HAP-1 (cell line): Measurements from ENCODE around the gene PSMD2.

Source experiments
- DNase-seq, 2 experiments: peaks; one replicate each; pipeline ENCODE4 v3.0.0-alpha.2; 2016 to 2020; ENCODE audit warnings: low spot score in 2 of 2
- H3K27me3 ChIP-seq: fragments of 250-450 bp; sonication (Bioruptor Pico); 2 replicates; pipeline ENCODE4 v1.5.1; 2020; ENCODE audit warnings: low read depth, mild to moderate bottlenecking, moderate library complexity
- H3K36me3 ChIP-seq: fragments of 250-450 bp; sonication (Bioruptor Pico); replicated peaks from 2 replicates; pipeline ENCODE4 v1.5.1; 2020; ENCODE audit warnings: mild to moderate bottlenecking
- H3K4me1 ChIP-seq: fragments of 250-450 bp; sonication (Bioruptor Pico); 2 replicates; pipeline ENCODE4 v1.5.1; 2020; ENCODE audit warnings: mild to moderate bottlenecking
- H3K4me3 ChIP-seq: fragments of 250-450 bp; sonication (Bioruptor Pico); 2 replicates; pipeline ENCODE4 v1.5.1; 2020; ENCODE audit warnings: mild to moderate bottlenecking, moderate library complexity
- H3K9me3 ChIP-seq: fragments of 250-450 bp; sonication (Bioruptor Pico); 2 replicates; pipeline ENCODE4 v1.5.1; 2020; ENCODE audit warnings: mild to moderate bottlenecking, moderate library complexity
- in situ Hi-C: fragments of 300-500 bp; cut with MboI; formaldehyde crosslinking; loops from 3 replicates; pipeline ENCODE4 v1.14.3; 2020; ENCODE audit warnings: low sequenced_read_pairs, inconsistent platforms, mixed read lengths

Gene PSMD2

GRCh38 chr3:184315871-184316661 lies 17.0 kb downstream of the PSMD2 start:
- H3K4me1 ChIP-seq, result peaks cover 13% of the 10 kb centered on the region
- H3K36me3 ChIP-seq, result peaks cover 54% of the 10 kb centered on the region
- no peak for DNase-seq

DNA sequence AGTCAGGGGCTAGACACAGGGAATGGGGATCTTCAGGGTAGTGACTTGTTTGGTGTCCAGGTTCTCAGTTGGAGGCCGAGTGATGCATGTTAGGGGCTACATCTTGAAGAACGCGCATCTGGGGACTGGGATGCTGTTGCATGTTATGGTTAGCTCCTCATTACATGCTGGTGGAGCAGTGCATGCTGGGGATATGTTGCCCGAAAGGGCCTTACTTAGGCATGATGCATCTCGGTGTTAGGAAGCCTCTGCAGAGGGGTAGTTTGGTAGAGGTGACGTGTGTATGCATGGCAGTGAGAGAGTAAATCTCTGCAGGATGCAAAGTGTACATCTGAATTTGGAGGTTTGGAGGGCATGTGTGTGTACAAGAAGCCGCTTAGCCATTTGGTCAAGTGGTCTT lies 17.8 kb downstream of the PSMD2 start:
- Histone ChIP-seq H3K9me3 (no peaks in the 10 kb centered on the region), H3K27me3 (no peaks in the 10 kb centered on the region), H3K4me3 (peak overlapping the region; percentile 90), H3K36me3 (peaks cover 61% of the 10 kb centered on the region), H3K4me1 (peaks cover 13% of the 10 kb centered on the region)
- in situ Hi-C loops, result no loop called here
- DNase-seq, result no peak

More at GRCh38 chr3:184315871-184316661, 17.0 kb downstream of the PSMD2 start:
- Histone ChIP-seq H3K4me3 (peak overlapping the region; percentile 90), H3K27me3 (no peaks in the 10 kb centered on the region), H3K9me3 (no peaks in the 10 kb centered on the region)
- in situ Hi-C loops, result no loop called here

DNA sequence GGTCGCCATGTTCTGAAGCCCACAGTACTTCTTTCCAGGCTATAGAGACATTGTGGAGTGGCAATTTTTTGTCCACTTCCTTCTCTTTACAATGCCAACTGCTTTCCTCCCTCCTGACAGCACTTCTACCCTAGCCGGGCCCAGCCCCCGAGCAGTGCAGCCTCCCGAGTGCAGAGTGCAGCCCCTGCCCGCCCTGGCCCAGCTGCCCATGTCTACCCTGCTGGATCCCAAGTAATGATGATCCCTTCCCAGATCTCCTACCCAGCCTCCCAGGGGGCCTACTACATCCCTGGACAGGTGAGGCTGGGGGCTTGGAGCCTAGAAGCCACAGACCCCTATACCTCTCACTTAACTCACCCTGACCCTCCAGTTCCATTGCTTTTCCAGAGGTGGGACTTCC lies 18.2 kb downstream of the PSMD2 start:
- no peaks in the 10 kb centered on the region for H3K9me3 ChIP-seq

DNA sequence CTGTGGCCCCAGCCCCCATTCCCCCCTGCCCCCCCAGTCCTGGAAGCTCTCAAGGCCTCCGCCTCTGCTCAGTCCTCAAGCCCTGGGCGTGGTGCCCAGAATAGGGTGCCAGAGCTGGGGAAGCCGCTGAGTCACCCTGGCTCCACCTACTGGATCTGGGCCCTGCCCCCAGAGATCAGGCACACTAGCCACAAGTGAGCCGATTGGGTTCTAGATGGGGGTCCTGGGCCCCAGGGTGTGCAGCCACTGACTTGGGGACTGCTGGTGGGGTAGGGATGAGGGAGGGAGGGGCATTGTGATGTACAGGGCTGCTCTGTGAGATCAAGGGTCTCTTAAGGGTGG lies 21.0 kb downstream of the PSMD2 start:
- peaks cover 13% of the 10 kb centered on the region for H3K4me1 ChIP-seq
- H3K4me3 ChIP-seq, result no peak overlapping the region
- DNase-seq, result peak in 1 of 2 experiments; percentile 45
- H3K36me3 ChIP-seq, result peaks cover 91% of the 10 kb centered on the region
- H3K27me3 ChIP-seq, result no peaks in the 10 kb centered on the region
- in situ Hi-C loops, result no loop called here
- H3K9me3 ChIP-seq, result no peaks in the 10 kb centered on the region

More for the DNA sequence above, 18.2 kb downstream of the PSMD2 start:
- no peak for DNase-seq
- Histone ChIP-seq H3K36me3 (peaks cover 66% of the 10 kb centered on the region), H3K4me1 (peaks cover 13% of the 10 kb centered on the region), H3K4me3 (no peak overlapping the region; the same call in 1 of the 2 replicates), H3K27me3 (no peaks in the 10 kb centered on the region)
- in situ Hi-C loops, result no loop called here

DNA sequence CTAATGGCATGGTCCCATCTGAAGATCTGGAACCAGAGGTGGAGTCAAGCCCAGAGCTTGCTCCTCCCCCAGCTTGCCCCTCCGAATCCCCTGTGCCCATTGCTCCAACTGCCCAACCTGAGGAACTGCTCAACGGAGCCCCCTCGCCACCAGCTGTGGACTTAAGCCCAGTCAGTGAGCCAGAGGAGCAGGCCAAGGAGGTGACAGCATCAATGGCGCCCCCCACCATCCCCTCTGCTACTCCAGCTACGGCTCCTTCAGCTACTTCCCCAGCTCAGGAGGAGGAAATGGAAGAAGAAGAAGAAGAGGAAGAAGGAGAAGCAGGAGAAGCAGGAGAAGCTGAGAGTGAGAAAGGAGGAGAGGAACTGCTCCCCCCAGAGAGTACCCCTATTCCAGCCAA lies 22.6 kb downstream of the PSMD2 start:
- no peak overlapping the region for H3K4me3 ChIP-seq
- in situ Hi-C loops, result no loop called here
- DNase-seq, result no peak
- H3K4me1 ChIP-seq, result peaks cover 5% of the 10 kb centered on the region
- H3K36me3 ChIP-seq, result peaks cover 97% of the 10 kb centered on the region
- H3K27me3 ChIP-seq, result no peaks in the 10 kb centered on the region
- no peaks in the 10 kb centered on the region for H3K9me3 ChIP-seq

GRCh38 chr3:184322731-184323487 lies 23.9 kb downstream of the PSMD2 start:
- in situ Hi-C loops, result no loop called here

GRCh38 chr3:184323696-184324095 lies 24.7 kb downstream of the PSMD2 start:
- in situ Hi-C loops, result no loop called here
- no peaks in the 10 kb centered on the region for H3K9me3 ChIP-seq

More at GRCh38 chr3:184322731-184323487, 23.9 kb downstream of the PSMD2 start:
- Histone ChIP-seq H3K36me3 (peaks cover 97% of the 10 kb centered on the region), H3K4me3 (no peak overlapping the region), H3K4me1 (no peaks in the 10 kb centered on the region), H3K27me3 (no peaks in the 10 kb centered on the region), H3K9me3 (no peaks in the 10 kb centered on the region)
- DNase-seq, result no peak

DNA sequence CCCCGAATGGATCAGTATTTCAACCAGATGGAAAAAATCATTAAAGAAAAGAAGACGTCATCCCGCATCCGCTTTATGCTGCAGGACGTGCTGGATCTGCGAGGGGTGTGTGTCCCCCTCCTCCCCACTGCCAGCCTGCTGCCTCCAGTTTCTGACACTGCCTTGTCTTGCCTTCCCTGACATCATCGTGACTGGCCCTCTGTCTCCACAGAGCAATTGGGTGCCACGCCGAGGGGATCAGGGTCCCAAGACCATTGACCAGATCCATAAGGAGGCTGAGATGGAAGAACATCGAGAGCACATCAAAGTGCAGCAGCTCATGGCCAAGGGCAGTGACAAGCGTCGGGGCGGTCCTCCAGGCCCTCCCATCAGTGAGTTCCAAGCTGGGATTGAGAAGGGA lies 26.2 kb downstream of the PSMD2 start:
- Histone ChIP-seq H3K4me3 (no peak overlapping the region), H3K27me3 (no peaks in the 10 kb centered on the region), H3K4me1 (no peaks in the 10 kb centered on the region), H3K9me3 (no peaks in the 10 kb centered on the region), H3K36me3 (peaks cover 100% of the 10 kb centered on the region)
- in situ Hi-C loops, result no loop called here
- DNase-seq, result no peak

More at GRCh38 chr3:184323696-184324095, 24.7 kb downstream of the PSMD2 start:
- Histone ChIP-seq H3K4me3 (no peak overlapping the region), H3K4me1 (no peaks in the 10 kb centered on the region), H3K36me3 (peaks cover 97% of the 10 kb centered on the region), H3K27me3 (no peaks in the 10 kb centered on the region)
- DNase-seq, result no peak

GRCh38 chr3:184325715-184326369 lies 26.8 kb downstream of the PSMD2 start:
- DNase-seq, result no peak
- Histone ChIP-seq H3K27me3 (no peaks in the 10 kb centered on the region), H3K9me3 (no peaks in the 10 kb centered on the region), H3K4me1 (no peaks in the 10 kb centered on the region), H3K4me3 (no peak overlapping the region), H3K36me3 (peaks cover 100% of the 10 kb centered on the region)
- in situ Hi-C loops, result no loop called here

DNA sequence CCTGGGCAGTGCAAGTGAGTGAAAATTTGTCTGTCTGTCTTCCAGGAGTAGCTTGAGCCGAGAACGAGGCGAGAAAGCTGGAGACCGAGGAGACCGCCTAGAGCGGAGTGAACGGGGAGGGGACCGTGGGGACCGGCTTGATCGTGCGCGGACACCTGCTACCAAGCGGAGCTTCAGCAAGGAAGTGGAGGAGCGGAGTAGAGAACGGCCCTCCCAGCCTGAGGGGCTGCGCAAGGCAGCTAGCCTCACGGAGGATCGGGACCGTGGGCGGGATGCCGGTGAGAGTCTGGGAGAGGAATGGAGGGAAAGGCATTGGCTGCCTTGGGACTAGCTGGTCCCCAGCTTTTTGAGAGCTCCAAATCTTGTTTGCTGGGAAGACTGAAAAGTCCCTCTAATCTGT lies 28.1 kb downstream of the PSMD2 start:
- no peak for DNase-seq
- H3K9me3 ChIP-seq, result no peaks in the 10 kb centered on the region
- H3K36me3 ChIP-seq, result peaks cover 100% of the 10 kb centered on the region
- H3K4me1 ChIP-seq, result no peaks in the 10 kb centered on the region
- in situ Hi-C loops, result no loop called here
- H3K27me3 ChIP-seq, result no peaks in the 10 kb centered on the region
- H3K4me3 ChIP-seq, result no peak overlapping the region

DNA sequence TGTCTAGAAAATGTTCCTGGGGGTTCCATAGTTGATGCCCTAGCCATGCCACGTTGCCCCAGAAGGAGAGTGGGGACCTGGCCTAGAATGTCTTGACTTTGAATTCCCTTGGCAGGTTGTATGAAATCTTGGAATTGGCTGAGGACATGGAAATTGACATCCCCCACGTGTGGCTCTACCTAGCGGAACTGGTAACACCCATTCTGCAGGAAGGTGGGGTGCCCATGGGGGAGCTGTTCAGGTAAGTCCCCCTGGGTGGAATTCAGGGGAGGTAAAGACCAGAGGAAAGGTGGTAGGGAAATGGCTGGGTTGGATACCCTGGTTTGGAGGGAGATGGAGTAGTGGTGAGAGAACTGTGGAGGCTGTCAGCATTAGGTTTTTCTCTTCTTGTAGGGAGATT lies 29.5 kb downstream of the PSMD2 start:
- DNase-seq, result no peak
- H3K27me3 ChIP-seq, result no peaks in the 10 kb centered on the region
- H3K4me1 ChIP-seq, result no peaks in the 10 kb centered on the region
- in situ Hi-C loops, result no loop called here
- H3K9me3 ChIP-seq, result no peaks in the 10 kb centered on the region
- H3K4me3 ChIP-seq, result no peak overlapping the region
- peaks cover 100% of the 10 kb centered on the region for H3K36me3 ChIP-seq

- no peak overlapping the region for H3K4me3 ChIP-seq
- in situ Hi-C loops, result no loop called here
- H3K9me3 ChIP-seq, result no peaks in the 10 kb centered on the region
- H3K36me3 ChIP-seq, result peaks cover 84% of the 10 kb centered on the region
- no peaks in the 10 kb centered on the region for H3K4me1 ChIP-seq
- H3K27me3 ChIP-seq, result no peaks in the 10 kb centered on the region
- no peak for DNase-seq
Observed at GRCh38 chr3:184332370-184333090, 33.5 kb downstream of the PSMD2 start.

GRCh38 chr3:184333190-184333589 lies 34.1 kb downstream of the PSMD2 start:
- Histone ChIP-seq H3K4me1 (no peaks in the 10 kb centered on the region), H3K4me3 (no peak overlapping the region), H3K36me3 (peaks cover 78% of the 10 kb centered on the region), H3K27me3 (no peaks in the 10 kb centered on the region), H3K9me3 (no peaks in the 10 kb centered on the region)
- no peak for DNase-seq
- in situ Hi-C loops, result no loop called here
